ENCODE results near the gene SEMA3C. TPM values are rescaled to one million over a fixed set of nuclear protein-coding genes. Genes with fewer than 3 reads are reported as not detected.

SEMA3C gene
- polyA plus RNA-seq, 1 donor from 2014 or later = 386 TPM

DNA sequence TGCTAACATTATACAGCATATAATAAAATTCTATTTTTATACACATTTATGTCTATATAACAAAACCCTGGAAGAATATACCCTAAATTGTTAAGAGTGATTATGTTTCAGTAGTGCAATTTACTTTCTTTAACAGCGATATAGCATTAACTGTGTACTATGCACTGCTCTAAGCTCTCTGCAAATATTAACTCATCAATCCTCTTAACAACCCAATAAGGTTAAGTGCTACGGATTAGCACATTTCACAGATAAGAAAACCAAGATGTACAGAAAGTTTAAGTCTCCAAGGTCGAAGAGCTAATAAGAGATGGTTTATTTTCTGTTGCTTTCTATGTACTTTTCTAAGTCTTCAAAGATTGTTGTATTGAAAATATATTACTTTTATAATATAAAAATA, 95.8 kb downstream of the SEMA3C start:
- TF ChIP-seq, protein P1, sequence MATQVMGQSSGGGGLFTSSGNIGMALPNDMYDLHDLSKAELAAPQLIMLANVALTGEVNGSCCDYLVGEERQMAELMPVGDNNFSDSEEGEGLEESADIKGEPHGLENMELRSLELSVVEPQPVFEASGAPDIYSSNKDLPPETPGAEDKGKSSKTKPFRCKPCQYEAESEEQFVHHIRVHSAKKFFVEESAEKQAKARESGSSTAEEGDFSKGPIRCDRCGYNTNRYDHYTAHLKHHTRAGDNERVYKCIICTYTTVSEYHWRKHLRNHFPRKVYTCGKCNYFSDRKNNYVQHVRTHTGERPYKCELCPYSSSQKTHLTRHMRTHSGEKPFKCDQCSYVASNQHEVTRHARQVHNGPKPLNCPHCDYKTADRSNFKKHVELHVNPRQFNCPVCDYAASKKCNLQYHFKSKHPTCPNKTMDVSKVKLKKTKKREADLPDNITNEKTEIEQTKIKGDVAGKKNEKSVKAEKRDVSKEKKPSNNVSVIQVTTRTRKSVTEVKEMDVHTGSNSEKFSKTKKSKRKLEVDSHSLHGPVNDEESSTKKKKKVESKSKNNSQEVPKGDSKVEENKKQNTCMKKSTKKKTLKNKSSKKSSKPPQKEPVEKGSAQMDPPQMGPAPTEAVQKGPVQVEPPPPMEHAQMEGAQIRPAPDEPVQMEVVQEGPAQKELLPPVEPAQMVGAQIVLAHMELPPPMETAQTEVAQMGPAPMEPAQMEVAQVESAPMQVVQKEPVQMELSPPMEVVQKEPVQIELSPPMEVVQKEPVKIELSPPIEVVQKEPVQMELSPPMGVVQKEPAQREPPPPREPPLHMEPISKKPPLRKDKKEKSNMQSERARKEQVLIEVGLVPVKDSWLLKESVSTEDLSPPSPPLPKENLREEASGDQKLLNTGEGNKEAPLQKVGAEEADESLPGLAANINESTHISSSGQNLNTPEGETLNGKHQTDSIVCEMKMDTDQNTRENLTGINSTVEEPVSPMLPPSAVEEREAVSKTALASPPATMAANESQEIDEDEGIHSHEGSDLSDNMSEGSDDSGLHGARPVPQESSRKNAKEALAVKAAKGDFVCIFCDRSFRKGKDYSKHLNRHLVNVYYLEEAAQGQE (IDR thresholded peaks at IDR 0.05; ENCODE audit: borderline replicate concordance) = no peak
- TF ChIP-seq, protein P2, sequence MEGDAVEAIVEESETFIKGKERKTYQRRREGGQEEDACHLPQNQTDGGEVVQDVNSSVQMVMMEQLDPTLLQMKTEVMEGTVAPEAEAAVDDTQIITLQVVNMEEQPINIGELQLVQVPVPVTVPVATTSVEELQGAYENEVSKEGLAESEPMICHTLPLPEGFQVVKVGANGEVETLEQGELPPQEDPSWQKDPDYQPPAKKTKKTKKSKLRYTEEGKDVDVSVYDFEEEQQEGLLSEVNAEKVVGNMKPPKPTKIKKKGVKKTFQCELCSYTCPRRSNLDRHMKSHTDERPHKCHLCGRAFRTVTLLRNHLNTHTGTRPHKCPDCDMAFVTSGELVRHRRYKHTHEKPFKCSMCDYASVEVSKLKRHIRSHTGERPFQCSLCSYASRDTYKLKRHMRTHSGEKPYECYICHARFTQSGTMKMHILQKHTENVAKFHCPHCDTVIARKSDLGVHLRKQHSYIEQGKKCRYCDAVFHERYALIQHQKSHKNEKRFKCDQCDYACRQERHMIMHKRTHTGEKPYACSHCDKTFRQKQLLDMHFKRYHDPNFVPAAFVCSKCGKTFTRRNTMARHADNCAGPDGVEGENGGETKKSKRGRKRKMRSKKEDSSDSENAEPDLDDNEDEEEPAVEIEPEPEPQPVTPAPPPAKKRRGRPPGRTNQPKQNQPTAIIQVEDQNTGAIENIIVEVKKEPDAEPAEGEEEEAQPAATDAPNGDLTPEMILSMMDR (IDR thresholded peaks at IDR 0.05; ENCODE audit: poor library complexity, severe bottlenecking) = no peak
- TF ChIP-seq RAD21 (conservative IDR thresholded peaks at IDR 0.05) = no peak
- no peak for TF ChIP-seq EZH2 (IDR thresholded peaks at IDR 0.05; ENCODE audit: borderline replicate concordance, insufficient read depth, low read length, poor library complexity, severe bottlenecking)
- TF ChIP-seq TAF1 (IDR thresholded peaks at IDR 0.05; ENCODE audit: low read depth) = no peak
- no peak for TF ChIP-seq POLR2AphosphoS5 (IDR thresholded peaks at IDR 0.05)
- Histone ChIP-seq H3K9ac (ENCODE audit: low read length) (no peak overlapping the region), H3K27ac (ENCODE audit: low read length) (no peak overlapping the region), H3K36me3 (ENCODE audit: insufficient read depth, low read length) (peaks cover 7% of the 10 kb centered on the region), H4K20me1 (ENCODE audit: insufficient read depth) (no peaks in the 10 kb centered on the region), H3K79me2 (replicated peaks; ENCODE audit: insufficient read depth, low read length) (no peaks in the 10 kb centered on the region), H3K9me3 (ENCODE audit: low read length) (no peaks in the 10 kb centered on the region), H2AFZ (ENCODE audit: low read depth, low read length) (no peak overlapping the region), H3K9me2 (ENCODE audit: insufficient read depth, low read length) (no peaks in the 10 kb centered on the region), H3K4me3 (ENCODE audit: low read length) (no peak overlapping the region), H3K27me3 (ENCODE audit: insufficient read depth, low read depth, low read length) (no peaks in the 10 kb centered on the region), H3K4me2 (ENCODE audit: low read length) (no peak overlapping the region), H3F3A (ENCODE audit: insufficient read depth, low read length, poor library complexity, severe bottlenecking) (no peaks in the 10 kb centered on the region)

DNA sequence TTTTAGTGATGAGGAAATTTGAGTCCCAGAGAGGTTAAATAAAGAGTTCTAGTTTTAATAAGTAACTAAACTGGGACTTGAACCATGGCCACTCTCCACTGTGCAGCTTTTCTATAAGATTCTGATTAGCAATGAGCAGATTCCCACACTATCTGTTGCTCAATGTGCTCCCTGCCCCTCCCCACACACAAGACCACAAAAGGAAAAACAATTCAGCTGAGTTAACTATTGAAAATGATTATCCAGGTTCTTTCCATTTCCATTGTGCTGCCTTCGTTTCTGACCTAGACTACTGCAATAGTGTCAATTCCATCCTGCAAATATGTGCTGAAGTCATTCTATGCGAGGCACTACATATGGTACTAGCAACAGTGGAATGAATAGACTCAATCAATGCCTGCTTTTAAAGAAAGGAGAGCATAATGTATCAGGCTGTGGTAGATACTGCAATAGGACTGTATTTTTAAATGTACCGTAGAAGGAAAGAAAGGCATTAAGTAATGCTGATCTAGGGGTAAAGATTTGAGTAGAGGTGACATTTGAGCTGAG, 97.0 kb downstream of the SEMA3C start:
- peaks cover 7% of the 10 kb centered on the region for H3K36me3 ChIP-seq (ENCODE audit: insufficient read depth, low read length)
- no peak overlapping the region for H3K4me2 ChIP-seq (ENCODE audit: low read length)
- H3K9ac ChIP-seq (ENCODE audit: low read length) = no peak overlapping the region
- H3K27me3 ChIP-seq (ENCODE audit: insufficient read depth, low read depth, low read length) = no peaks in the 10 kb centered on the region
- no peaks in the 10 kb centered on the region for H3K9me3 ChIP-seq (ENCODE audit: low read length)
- H3F3A ChIP-seq (ENCODE audit: insufficient read depth, low read length, poor library complexity, severe bottlenecking) = no peaks in the 10 kb centered on the region
- H4K20me1 ChIP-seq (ENCODE audit: insufficient read depth) = no peaks in the 10 kb centered on the region
- no peak overlapping the region for H3K4me3 ChIP-seq (ENCODE audit: low read length)
- no peak overlapping the region for H2AFZ ChIP-seq (ENCODE audit: low read depth, low read length)
- TF ChIP-seq, protein P2 (IDR thresholded peaks at IDR 0.05; ENCODE audit: poor library complexity, severe bottlenecking) = no peak
- TF ChIP-seq RAD21 (conservative IDR thresholded peaks at IDR 0.05) (no peak), POLR2AphosphoS5 (IDR thresholded peaks at IDR 0.05) (peak; percentile 17), TAF1 (IDR thresholded peaks at IDR 0.05; ENCODE audit: low read depth) (no peak)
- H3K27ac ChIP-seq (ENCODE audit: low read length) = peak overlapping the region; percentile 18
- H3K79me2 ChIP-seq (replicated peaks; ENCODE audit: insufficient read depth, low read length) = no peaks in the 10 kb centered on the region
- no peaks in the 10 kb centered on the region for H3K9me2 ChIP-seq (ENCODE audit: insufficient read depth, low read length)

All from neural cell (in vitro differentiated cells).